Thoracic aorta (tissue), 2 donors: ENCODE results near the gene LAMA5. TPM values are rescaled to one million over a fixed set of nuclear protein-coding genes. Genes with fewer than 3 reads are reported as not detected.

ENCODE experiments used
- ATAC-seq: fragments of 150-250 bp; one replicate; pipeline ENCODE4 v1.8.0; 2017; ENCODE audit warnings: low read depth; ENCODE audit not compliant: insufficient number of reproducible peaks, low FRiP score
- DNase-seq: peaks from one replicate; pipeline ENCODE4 v3.0.0-alpha.2; 2020; ENCODE audit warnings: low spot score
- H3K27ac ChIP-seq, 2 donors: fragments of 200-600 bp; sonication (generic); 1 replicate in 1 of 2; 2 replicates in 1 of 2; pipeline ENCODE4 v1.5.1; 2016; ENCODE audit warnings: mild to moderate bottlenecking in 2 of 2, moderate library complexity in 2 of 2
- H3K27me3 ChIP-seq: fragments of 200-600 bp; sonication (generic); replicated peaks from 2 replicates; pipeline ENCODE4 v1.6.0; 2016; ENCODE audit warnings: mild to moderate bottlenecking; ENCODE audit not compliant: insufficient read depth
- H3K36me3 ChIP-seq: fragments of 200-600 bp; sonication (generic); one replicate; pipeline ENCODE4 v1.5.1; 2016
- H3K4me1 ChIP-seq, 2 donors: fragments of 200-600 bp; sonication (generic); 1 replicate in 1 of 2; 2 replicates in 1 of 2; pipeline versions ENCODE4 v1.5.1 to v1.6.0; 2016; ENCODE audit warnings: low read depth in 2 of 2, mild to moderate bottlenecking in 1 of 2; ENCODE audit not compliant: control insufficient read depth in 1 of 2
- H3K4me3 ChIP-seq: fragments of 200-600 bp; sonication (generic); 2 replicates; pipeline ENCODE4 v1.5.1; 2016; ENCODE audit warnings: mild to moderate bottlenecking
- H3K9me3 ChIP-seq: fragments of 200-600 bp; sonication (generic); 2 replicates; pipeline ENCODE4 v1.5.1; 2016
- total RNA-seq, 2 donors: library from RNA; depleted of rRNA; stranded (reverse); fragments of >200 nt; gene quantifications; one replicate each; pipeline versions ENCODE4 v1.1.0 to v1.2.3, GENCODE V29; 2016
- TF ChIP-seq, protein P1 (sequence below): fragments of 200-600 bp; sonication (generic); IDR thresholded peaks from one replicate; pipeline ENCODE4 v1.5.1; 2019; ENCODE audit warnings: antibody characterized with exemption

Gene LAMA5
- total RNA-seq, 2 donors from 2014 or later = 289 to 333 TPM

- Histone ChIP-seq H3K36me3 (peaks cover 77% of the 10 kb centered on the region), H3K27ac (no peak overlapping the region), H3K27me3 (no peaks in the 10 kb centered on the region), H3K4me1 (no peaks in the 10 kb centered on the region), H3K9me3 (no peaks in the 10 kb centered on the region), H3K4me3 (no peak overlapping the region)
- DNase-seq (no peak), ATAC-seq (no peak)
- TF ChIP-seq, protein P1, sequence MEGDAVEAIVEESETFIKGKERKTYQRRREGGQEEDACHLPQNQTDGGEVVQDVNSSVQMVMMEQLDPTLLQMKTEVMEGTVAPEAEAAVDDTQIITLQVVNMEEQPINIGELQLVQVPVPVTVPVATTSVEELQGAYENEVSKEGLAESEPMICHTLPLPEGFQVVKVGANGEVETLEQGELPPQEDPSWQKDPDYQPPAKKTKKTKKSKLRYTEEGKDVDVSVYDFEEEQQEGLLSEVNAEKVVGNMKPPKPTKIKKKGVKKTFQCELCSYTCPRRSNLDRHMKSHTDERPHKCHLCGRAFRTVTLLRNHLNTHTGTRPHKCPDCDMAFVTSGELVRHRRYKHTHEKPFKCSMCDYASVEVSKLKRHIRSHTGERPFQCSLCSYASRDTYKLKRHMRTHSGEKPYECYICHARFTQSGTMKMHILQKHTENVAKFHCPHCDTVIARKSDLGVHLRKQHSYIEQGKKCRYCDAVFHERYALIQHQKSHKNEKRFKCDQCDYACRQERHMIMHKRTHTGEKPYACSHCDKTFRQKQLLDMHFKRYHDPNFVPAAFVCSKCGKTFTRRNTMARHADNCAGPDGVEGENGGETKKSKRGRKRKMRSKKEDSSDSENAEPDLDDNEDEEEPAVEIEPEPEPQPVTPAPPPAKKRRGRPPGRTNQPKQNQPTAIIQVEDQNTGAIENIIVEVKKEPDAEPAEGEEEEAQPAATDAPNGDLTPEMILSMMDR = no peak
Observed at GRCh38 chr20:62311832-62312661, 55.1 kb downstream of the LAMA5 start.

DNA sequence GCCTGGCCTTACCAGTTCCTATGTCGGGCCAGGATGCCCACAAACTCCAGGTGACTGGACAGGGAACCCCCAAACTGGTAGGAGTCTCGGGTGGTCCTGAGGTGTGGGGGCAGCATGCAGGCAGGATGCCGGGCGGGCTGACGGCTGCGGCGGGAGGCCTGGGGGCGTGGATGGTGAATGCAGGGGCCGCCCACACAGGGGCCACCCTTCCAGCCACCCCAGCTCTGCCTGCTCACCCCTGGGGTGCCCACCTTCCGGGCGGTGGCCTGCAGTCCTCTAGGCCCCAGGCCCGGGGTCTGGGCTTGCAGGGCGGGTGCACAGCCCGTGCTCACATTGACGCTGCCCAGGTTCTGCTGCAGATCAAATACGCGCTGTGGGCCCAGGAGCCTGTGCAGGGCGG, 56.0 kb downstream of the LAMA5 start:
- Histone ChIP-seq H3K27me3 (no peaks in the 10 kb centered on the region), H3K36me3 (peaks cover 76% of the 10 kb centered on the region), H3K27ac (no peak overlapping the region), H3K4me1 (peaks cover 0 to 2% of the 10 kb centered on the region in 2 donors), H3K9me3 (no peaks in the 10 kb centered on the region), H3K4me3 (no peak overlapping the region)
- ATAC-seq (no peak), DNase-seq (no peak)
- TF ChIP-seq, protein P1 = no peak

- H3K36me3 ChIP-seq = peaks cover 76% of the 10 kb centered on the region
- no peaks in the 10 kb centered on the region for H3K9me3 ChIP-seq
- no peak overlapping the region for H3K27ac ChIP-seq
- ATAC-seq (no peak), DNase-seq (no peak)
- no peaks in the 10 kb centered on the region for H3K27me3 ChIP-seq
- H3K4me3 ChIP-seq = no peak overlapping the region
- TF ChIP-seq, protein P1 = no peak
- H3K4me1 ChIP-seq = peaks cover 0 to 6% of the 10 kb centered on the region in 2 donors
Observed at GRCh38 chr20:62310757-62311121, 56.4 kb downstream of the LAMA5 start.

- Histone ChIP-seq H3K9me3 (no peaks in the 10 kb centered on the region), H3K4me1 (peaks cover 0 to 12% of the 10 kb centered on the region in 2 donors), H3K27ac (no peak overlapping the region), H3K4me3 (no peak overlapping the region), H3K27me3 (no peaks in the 10 kb centered on the region), H3K36me3 (peaks cover 74% of the 10 kb centered on the region)
- no peak for DNase-seq
- TF ChIP-seq, protein P1 = no peak
- no peak for ATAC-seq
Observed at GRCh38 chr20:62309947-62310756, 57.0 kb downstream of the LAMA5 start.

GRCh38 chr20:62309198-62309944, 57.7 kb downstream of the LAMA5 start:
- peaks cover 73% of the 10 kb centered on the region for H3K36me3 ChIP-seq

More at GRCh38 chr20:62309198-62309944, 57.7 kb downstream of the LAMA5 start:
- Histone ChIP-seq H3K27ac (no peak overlapping the region), H3K27me3 (no peaks in the 10 kb centered on the region), H3K9me3 (no peaks in the 10 kb centered on the region), H3K4me1 (peaks cover 5 to 20% of the 10 kb centered on the region in 2 donors), H3K4me3 (no peak overlapping the region)
- ATAC-seq (no peak), DNase-seq (no peak)
- TF ChIP-seq, protein P1 = no peak
